ENCODE measurements around the gene KRTAP1-3.
"Not testable (repeated sequence)": the region's sequence is repeated elsewhere in the genome, so short reads cannot be mapped to it uniquely, and the experiment has no call there.

KRTAP1-3 gene

DNA sequence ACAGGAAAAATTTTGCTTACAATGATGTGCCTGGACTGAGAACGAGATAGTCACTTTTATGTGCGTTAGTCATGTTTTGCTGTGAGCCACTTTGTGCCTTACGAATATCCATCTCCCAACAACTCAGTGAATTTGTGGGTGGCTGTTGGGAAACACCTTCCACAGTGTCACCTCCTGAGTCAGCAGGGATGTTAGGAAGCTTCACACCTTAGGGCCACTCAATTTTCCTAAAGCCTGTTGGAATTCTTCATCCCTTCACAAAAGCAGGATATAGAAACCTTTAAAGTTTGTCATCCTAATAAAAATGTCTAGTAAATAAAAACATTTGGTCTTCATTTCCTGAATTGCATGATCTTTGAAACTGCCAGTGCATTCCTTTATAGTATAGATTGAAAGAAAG lies 21.5 kb downstream of the KRTAP1-3 start:
- intact Hi-C loops (cut with DNase I), result no loop called here
- DNase-seq, result no peak

DNA sequence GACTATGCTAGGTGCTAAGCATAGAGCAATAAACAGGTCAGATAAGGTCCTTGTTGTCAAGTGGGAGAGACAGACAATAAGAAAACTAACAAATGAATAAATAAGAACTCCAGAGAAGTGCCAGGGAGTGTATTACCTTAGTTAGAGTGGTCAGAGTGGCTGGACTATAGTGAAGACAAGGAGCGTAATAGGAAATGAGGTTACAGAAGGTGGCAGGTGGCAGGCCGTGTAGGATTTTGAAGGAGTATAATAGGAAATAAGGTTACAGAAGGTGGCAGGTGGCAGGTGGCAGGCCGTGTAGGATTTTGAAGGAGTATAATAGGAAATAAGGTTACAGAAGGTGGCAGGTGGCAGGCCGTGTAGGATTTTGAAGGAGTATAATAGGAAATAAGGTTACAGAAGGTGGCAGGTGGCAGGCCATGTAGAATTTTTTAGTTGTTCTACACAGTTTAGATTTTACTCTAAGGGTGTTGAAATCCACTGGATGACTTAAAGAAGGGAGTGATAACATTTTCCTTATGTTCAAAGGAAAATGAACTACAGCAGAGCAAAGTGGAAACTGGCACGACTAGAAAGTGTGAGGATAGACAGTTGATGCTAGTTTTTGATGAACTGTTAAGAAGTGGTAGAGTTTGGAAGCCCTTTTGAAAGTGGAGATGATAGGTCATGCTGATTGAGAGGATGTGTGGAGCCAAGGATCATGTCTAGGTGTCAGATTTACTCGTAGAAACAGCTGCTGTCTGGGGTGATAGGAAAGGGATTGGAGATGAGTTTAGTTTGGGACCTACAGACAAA lies 22.2 kb downstream of the KRTAP1-3 start:
- intact Hi-C loops (cut with DNase I), result no loop called here
- no peak for DNase-seq

DNA sequence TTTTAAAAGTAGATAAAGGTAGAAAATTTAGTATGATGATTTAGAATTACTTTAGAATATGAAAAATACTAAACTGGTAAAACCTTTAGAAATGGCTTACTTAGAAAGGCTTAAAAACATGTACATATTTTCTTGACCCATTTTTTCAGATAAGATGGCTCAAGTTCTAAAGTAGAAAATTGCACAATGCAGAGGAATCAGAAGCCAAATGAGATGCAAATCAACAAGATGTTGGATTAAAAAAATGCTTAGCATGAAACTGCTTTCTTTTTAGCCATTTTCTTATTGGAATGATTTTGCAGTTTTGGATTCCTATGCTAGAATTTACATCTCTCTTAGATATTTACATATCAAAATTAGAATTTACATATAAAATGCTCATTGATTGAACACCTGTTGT lies 24.2 kb downstream of the KRTAP1-3 start:
- DNase-seq, result no peak
- intact Hi-C loops (cut with DNase I), result no loop called here

DNA sequence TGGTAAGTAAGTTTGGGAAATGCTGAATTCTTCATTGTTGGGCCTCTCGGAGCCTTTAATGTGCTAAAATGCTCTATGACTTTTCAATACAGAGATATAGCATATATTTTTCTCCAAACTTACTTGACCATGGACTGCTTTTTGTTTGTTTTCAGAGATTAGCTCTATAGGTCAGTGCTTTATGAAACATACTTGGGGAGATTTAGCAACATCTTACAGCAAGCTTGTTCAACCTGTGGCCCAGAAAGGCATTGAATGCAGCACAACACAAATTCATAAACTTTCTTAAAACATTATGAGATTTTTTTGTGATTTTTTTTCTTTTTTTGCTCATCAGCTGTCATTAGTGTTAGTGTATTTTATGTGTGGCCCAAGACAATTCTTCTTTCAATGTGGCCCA lies 24.7 kb downstream of the KRTAP1-3 start:
- intact Hi-C loops (cut with DNase I), result no loop called here

DNA sequence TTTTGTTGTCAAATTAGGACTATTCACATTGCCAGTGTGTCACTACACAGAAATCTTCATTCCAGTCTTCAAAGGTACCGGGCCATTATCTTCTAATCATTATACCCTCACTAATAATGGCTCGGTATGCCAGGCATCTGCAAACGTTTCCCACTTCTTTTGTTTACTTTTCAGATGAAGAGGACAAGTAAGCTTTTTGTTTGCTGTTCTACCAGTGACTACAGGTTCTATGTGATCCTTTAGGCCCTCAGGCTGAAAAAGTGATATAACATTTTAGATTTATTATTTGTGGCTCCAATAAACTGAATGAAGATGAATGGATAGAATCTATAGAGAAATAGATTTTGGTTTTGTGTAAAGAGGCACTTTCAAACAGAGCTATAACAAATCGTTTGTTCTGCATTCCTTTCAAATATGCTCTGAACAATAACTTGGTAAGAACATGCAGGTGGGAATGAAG lies 25.3 kb downstream of the KRTAP1-3 start:
- intact Hi-C loops (cut with DNase I), result no loop called here
- DNase-seq, result no peak

More for the DNA sequence above, 24.7 kb downstream of the KRTAP1-3 start:
- DNase-seq, result no peak

DNA sequence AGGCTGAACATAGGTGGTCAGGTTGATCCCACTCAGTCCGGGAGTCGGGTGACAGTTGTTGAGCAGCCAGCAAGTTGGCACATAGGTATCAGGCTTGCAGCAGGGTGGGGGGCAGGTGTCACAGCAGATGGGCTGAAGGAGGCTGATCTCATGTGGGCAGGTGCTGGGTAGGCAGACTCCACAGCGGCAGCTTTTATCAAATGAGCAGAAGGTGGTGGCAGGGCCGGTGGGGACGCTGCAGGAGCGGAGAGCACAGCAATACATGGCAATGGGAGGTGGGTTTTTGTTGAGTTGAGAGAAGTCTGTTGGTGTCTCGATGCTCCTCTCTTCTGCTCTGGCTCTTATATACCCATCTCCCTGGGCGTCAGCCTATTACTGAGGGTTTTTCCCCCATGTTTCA lies 25.9 kb downstream of the KRTAP1-3 start, which contains the start of gene KRTAP3-1:
TSS of gene KRTAP3-1 (minus strand) at position 318 of the 400 bp plus-strand sequence. CDS start at position 264, 54 bp downstream.
- peak in 2 of 10 donors; percentile 47 to 72 for DNase-seq
- intact Hi-C loops (cut with DNase I), result no loop called here

DNA sequence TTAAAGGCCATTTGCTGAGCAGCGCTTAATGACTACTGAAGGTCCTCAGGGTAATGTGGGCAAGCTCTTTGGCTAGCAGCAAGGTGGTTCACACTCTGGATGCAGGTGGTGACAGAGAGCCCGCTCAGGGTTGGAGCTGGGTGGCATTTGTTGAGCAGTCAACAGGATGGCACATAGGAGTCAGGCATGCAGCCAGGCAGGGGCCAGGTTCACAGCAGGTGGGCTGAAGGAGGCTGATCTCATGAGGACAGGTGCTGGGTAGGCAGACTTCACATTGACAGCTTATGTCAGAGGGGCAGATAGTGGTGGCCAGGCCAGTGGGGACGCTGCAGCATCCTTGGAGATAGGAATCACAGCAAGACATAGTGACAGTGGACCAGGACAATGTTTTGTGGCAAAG lies 30.3 kb downstream of the KRTAP1-3 start:
- DNase-seq, result peak in 1 of 10 donors; percentile 65
- intact Hi-C loops (cut with DNase I), result no loop called here

DNA sequence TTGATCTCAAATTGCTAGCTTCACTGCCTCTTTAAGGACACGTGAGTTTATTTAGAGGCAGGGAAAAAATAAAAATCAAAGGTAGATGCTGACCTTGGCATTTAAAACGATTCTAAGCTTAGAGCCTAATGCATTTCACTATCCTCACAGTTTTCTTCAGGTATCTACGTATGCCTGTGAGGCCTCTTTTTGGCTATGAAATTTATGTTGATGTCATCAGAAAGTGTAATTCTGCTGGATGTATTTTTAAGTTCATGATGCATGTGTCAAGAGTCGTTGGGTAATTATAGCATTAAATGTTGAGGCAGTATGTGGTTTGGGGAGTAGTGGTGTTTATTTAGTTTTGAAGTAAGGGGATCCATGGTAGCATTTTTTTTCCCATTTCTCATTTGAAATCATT lies 30.7 kb downstream of the KRTAP1-3 start:
- DNase-seq, result no peak
- intact Hi-C loops (cut with DNase I), result no loop called here

DNA sequence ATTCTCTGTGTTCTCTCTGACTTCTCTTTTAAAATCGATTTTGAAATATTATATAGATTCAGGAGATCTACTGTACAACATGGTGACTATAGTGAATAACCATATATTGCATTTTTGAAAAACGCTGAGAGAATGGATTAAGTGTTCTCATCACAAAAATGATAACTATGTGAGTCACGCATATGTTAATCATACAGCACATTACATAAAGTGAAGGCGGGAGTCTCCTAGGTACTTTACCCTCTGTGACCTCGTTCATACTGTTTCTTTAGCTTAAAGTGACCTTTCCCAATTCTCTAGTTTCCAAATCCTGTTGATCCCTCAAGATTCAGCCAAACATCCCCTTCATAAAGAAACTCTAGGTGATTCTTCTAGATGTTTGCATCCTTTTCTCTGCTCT lies 31.9 kb downstream of the KRTAP1-3 start:
- DNase-seq, result no peak
- intact Hi-C loops (cut with DNase I), result no loop called here

DNA sequence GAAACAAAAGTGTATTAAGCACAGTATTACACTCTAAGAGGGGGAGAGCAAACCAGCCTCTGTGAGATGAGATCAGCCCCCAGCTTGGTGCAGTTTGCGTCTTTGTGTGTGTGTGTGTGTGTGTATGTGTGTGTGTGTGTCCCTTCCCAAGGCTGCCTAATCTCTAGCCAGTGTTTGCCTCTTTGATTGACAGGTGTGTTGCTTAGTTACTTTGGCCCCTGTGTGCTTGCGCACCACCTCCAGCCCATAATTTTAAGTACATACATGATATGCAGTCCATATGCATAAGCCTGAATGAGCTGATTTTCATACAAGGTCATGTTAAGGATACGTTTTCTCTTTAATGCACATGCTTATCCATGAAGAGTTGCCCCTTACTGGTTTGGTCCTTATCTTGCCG lies 32.9 kb downstream of the KRTAP1-3 start:
- no peak for DNase-seq
- intact Hi-C loops (cut with DNase I), result no loop called here

DNA sequence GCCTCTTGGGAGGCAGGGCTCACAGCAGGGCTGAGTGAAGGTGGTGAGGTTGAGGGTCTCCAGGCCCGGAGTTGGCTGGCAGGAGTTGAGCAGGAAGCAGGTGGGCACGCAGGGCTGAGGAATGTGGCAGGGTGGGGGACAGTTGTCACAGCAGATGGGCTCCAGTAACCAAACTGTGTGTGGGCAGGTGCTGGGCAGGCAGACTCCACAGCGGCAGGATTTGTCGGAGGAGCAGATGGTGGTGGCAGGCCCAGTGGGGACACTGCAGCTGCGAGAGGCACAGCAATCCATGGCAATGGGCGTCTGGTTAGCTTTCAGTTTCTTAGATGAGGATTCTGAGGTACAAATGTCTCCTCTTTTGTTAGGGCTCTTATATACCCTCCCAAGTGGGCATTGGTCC lies 35.1 kb downstream of the KRTAP1-3 start, which contains the start of gene KRTAP3-2:
TSS of gene KRTAP3-2 (minus strand) at position 344 of the 400 bp plus-strand sequence. CDS start at position 291, 53 bp downstream.
- intact Hi-C loops (cut with DNase I), result not testable (repeated sequence)
- DNase-seq, result peak in 8 of 10 donors; percentile 18 to 90 (median 31)

DNA sequence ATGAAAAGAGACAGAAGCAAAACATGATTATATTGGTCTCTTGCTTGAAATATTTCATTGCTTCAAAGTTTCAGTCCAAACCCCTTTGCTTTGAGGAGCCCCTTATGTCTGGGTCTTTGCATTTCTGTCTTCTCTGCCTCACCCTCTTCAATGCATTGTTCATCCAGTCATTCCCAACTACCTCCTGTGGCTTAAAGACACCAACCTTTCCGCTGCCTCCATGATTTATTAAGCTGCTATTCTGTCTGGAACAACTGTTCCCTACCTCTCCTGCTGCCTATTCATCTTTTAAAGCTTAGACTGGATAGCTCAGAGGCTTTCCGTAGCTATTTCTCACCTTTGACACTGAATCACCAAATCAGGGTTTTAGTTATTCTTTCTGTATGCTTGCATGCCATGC lies 37.3 kb downstream of the KRTAP1-3 start:
- intact Hi-C loops (cut with DNase I), result no loop called here
- DNase-seq, result no peak

DNA sequence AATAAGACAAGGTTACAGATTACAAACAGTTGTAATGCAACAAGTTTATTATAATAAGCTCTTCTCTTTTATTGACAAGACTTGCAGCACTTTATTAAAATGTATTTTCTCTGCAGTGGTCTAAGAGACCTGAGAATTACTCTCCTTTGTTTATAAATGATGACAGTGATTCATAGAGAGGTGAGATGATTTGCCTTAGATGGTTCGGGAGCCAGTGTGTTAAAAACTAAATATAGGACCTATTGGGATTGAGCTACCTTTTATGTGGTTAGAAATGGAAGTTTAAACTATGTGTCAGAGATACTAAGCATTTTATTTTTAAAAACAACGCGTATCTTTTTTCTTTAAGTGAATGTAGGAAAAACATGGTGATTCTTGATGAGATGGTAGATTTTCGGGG lies 37.8 kb downstream of the KRTAP1-3 start:
- intact Hi-C loops (cut with DNase I), result no loop called here
- no peak for DNase-seq

DNA sequence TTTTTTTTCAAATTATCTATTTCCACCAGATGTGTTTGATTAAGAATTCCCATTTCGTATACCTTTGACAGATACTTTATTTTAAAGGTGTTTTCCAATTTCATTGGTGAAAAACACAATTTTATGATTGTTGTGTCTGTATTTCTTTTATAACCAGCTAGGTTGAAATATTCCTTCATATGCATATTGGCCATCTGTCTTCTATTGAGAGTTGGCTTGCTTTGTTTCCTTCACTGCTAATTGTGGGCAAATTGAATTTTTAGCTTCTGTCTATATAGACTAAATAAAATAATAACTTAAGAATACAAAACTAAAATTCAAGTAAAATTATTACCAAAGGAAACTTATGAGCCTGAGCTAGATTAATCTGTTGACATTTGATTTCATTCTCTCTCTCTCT lies 39.6 kb downstream of the KRTAP1-3 start:
- no peak for DNase-seq
- intact Hi-C loops (cut with DNase I), result no loop called here

DNA sequence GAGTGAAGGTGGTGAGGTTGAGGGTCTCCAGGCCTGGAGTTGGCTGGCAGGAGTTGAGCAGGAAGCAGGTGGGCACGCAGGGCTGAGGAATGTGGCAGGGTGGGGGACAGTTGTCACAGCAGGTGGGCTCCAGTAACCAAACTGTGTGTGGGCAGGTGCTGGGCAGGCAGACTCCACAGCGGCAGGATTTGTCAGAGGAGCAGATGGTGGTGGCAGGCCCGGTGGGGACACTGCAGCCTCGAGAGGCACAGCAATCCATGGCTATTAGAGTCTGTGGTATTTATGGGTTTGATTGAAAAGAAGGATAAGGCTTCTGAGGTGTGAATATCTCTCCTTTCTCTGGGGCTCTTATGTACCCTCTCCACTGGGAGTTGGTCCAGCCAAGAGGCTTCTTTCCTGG lies 40.8 kb downstream of the KRTAP1-3 start, which contains the start of gene KRTAP3-3:
TSS of gene KRTAP3-3 (minus strand) at position 326 of the 400 bp plus-strand sequence. CDS start at position 259, 67 bp downstream.
- intact Hi-C loops (cut with DNase I), result no loop called here

DNA sequence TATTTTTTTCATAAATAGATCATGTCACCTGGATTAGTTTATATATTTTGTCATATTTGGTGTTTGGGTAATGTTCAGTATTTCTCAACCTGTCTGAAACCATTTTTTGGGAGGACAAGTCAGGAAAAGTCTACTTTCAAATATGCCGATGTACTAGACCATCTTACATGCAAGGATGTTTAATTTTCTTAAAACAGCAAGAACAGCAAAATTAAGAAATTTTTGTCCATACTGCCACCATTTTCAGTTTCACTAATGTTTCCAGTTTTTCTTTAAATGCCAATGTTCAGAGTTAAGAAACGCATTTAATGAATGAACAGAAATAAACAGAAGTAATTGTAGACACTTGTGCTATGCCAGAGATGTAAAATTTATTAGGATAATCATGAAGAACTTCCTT lies 41.6 kb downstream of the KRTAP1-3 start:
- no peak for DNase-seq
- intact Hi-C loops (cut with DNase I), result no loop called here

More for the DNA sequence above, 40.8 kb downstream of the KRTAP1-3 start, which contains the start of gene KRTAP3-3:
- DNase-seq, result no peak

DNA sequence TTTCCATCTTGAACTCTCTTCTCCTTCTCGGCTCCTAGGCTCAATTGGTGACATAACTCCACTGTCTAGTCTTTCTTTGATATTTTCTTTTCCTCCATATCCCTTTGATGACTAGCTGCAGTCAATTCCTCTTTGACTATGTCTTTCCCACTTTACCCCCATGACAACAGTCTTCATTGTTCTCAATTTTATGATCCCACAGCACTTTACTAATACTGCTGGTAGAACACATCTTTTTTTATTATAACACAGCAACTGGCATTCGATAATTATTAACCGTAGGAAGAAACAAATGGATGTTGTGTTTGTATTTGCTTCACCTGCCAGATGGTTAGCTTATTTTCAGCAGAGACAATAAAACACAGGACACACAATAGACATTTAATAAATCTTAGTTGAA lies 42.0 kb downstream of the KRTAP1-3 start:
- intact Hi-C loops (cut with DNase I), result no loop called here
- no peak for DNase-seq

DNA sequence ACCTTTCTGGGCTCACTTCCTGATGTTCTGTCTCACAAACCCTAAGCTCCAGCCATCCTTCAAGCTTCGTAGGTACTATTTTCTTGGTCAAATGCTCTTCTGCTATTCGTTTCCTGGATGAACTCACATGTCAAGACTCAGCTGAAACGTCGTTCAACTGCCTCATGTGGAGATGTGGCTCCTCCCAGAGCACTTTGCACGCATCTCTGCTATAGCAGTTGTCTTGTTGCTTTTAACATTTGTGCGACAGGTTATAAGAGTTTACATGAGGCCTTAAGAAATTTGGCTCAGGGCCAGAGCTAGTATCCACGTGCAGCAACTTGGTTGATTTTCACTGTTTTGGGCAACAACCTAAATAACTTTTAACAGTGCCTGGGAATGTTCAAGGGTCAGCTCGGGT lies 47.8 kb downstream of the KRTAP1-3 start:
- DNase-seq, result no peak
- intact Hi-C loops (cut with DNase I), result no loop called here

DNA sequence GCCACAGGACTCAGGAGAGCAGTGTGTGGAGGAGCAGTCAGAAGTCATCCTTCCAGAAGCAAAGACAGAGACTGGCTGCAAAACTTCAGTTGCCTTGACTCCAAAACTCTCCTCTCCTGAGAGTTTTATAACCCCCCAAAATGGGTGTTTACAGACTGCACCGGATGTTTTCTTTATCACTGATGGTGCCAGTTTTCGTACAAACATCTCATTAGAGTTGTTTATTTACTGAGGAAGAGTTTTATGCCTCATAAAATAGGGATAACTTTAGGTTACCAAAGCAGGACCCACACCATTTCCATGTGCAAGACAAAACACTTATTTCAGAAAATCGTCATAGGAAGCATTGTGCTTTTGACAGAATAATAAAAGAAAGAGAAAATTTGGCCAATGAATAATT lies 50.4 kb downstream of the KRTAP1-3 start, which contains the start of gene KRT40:
TSS of gene KRT40 (minus strand) at position 101 of the 400 bp plus-strand sequence. CDS start at position 48, 53 bp downstream.
- intact Hi-C loops (cut with DNase I), result no loop called here

More for the DNA sequence above, 50.4 kb downstream of the KRTAP1-3 start, which contains the start of gene KRT40:
- no peak for DNase-seq
